K562 treated with DMSO at 1 percent for 24 hours (cell line): ENCODE measurements around the gene CALHM6. TPM values are rescaled to one million over a fixed set of nuclear protein-coding genes. Genes with fewer than 3 reads are reported as not detected.

ENCODE experiments used
- total RNA-seq: library from RNA; unstranded; fragments of 300-600 nt; gene quantifications from 2 replicates; pipeline ENCODE4 v1.2.3, GENCODE V29; 2022; ENCODE audit warnings: low read depth; ENCODE audit not compliant: insufficient read depth

The CALHM6 gene
- 0.29 TPM in 1 of 2 replicates, not detected in the other for total RNA-seq

DNA sequence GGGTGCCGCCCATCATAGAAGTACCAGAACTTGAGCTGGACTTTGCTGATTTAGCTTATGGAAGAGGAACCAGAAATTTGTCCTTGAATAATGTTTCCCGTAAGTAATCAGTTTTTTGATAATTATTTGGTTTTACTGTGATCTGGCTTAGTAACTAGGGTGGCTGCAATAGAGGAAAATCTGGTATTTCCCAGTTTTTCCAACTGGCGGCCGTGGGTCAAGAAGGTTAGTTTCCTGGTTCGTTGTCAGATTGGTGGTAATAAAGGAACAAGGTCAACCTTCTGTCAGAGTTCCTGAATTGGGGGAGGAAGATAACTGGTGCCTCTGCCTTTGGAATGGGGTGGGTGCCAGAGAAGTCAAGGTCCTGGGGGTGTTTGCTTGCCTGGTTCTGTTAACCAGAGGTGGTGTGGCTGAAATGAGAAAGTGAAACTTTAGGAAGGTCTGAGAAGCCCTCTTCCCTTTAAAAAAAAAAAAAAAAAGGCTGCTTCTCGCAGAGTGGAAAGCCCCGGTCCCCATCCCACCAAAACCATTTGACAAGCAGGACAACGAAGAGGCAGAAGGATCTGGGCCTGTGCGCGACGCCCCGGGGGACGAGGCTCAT, at the start of gene CALHM6:
Gene CALHM6, plus strand, starts transcription at position 45 of the 601 bp plus-strand sequence. Its CDS starts 555 bp downstream, at position 600.

DNA sequence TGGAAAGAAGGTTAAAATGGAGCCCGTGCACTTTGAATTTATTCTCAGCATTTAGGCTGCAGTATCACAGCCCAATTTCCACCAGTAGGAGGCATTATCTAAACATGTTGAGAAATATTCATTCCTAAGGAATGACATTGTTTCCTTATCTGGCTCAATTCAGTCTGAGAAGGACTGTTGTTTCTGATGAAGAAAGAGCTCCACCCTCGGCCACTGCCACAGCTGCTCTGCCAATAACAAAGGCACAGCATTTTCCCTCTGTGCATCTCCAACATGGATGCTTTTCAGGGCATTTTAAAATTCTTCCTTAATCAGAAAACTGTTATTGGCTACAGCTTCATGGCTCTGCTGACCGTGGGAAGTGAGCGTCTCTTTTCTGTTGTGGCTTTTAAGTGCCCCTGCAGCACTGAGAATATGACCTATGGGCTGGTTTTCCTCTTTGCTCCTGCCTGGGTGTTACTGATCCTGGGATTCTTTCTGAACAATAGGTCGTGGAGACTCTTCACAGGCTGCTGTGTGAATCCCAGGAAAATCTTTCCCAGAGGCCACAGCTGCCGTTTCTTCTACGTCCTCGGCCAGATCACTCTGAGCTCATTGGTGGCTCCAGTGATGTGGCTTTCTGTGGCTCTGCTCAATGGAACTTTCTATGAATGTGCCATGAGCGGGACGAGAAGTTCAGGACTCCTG, 50.4 kb downstream of the CALHM6 start, which contains the start of gene CALHM5:
Gene CALHM5, plus strand, starts transcription at position 216 of the 687 bp plus-strand sequence. Its CDS starts 58 bp downstream, at position 274.

Other genes starting within 250 kb of the CALHM6 start
- 7.2 and 8.7 TPM in 2 replicates for gene TSPYL4, start 207.3 kb upstream of the CALHM6 start, total RNA-seq
- gene TSPYL1, start 181.4 kb upstream of the CALHM6 start, total RNA-seq = 42.8 and 45.2 TPM in 2 replicates
- 1.3 and 2.0 TPM in 2 replicates for gene DSE, start 90.4 kb upstream of the CALHM6 start, total RNA-seq
- 0.10 and 0.16 TPM in 2 replicates for gene CALHM5, start 50.3 kb downstream of the CALHM6 start, total RNA-seq
- gene TRAPPC3L, start 84.3 kb downstream of the CALHM6 start, total RNA-seq = not detected in 2 replicates
- not detected in 2 replicates for gene CALHM4, start 92.4 kb downstream of the CALHM6 start, total RNA-seq
- 19.2 and 22.2 TPM in 2 replicates for gene RWDD1, start 110.1 kb downstream of the CALHM6 start, total RNA-seq
- gene RSPH4A, start 155.1 kb downstream of the CALHM6 start, total RNA-seq = not detected in 2 replicates
- 12.0 and 12.7 TPM in 2 replicates for gene ZUP1, start 207.4 kb downstream of the CALHM6 start, total RNA-seq
- gene KPNA5, start 219.8 kb downstream of the CALHM6 start, total RNA-seq = 2.3 and 3.2 TPM in 2 replicates